ENCODE data around the gene DMRT2.

DNA sequence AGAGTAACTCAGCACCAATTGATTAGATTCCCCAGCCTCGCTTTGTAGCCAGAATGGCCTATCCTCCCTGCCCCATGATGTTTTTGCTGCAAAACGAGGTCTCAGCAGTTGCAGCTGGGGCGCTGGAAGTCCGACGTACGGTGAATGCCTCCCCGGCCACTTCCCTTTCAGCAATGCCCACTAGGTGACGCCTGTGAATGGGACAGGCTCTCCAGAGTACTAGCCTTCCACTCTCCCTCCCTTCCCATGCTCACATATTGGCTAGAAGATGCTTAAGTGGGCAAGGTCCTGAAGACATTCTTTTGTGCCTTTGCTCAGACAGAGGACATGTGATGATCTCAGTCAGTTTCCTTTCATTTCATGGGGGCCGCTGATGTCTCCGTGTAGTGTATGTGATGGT, 50.8 kb downstream of the DMRT2 start:
- TF ChIP-seq, protein P1, sequence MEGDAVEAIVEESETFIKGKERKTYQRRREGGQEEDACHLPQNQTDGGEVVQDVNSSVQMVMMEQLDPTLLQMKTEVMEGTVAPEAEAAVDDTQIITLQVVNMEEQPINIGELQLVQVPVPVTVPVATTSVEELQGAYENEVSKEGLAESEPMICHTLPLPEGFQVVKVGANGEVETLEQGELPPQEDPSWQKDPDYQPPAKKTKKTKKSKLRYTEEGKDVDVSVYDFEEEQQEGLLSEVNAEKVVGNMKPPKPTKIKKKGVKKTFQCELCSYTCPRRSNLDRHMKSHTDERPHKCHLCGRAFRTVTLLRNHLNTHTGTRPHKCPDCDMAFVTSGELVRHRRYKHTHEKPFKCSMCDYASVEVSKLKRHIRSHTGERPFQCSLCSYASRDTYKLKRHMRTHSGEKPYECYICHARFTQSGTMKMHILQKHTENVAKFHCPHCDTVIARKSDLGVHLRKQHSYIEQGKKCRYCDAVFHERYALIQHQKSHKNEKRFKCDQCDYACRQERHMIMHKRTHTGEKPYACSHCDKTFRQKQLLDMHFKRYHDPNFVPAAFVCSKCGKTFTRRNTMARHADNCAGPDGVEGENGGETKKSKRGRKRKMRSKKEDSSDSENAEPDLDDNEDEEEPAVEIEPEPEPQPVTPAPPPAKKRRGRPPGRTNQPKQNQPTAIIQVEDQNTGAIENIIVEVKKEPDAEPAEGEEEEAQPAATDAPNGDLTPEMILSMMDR (IDR thresholded peaks at IDR 0.05): no peak
- no peak for TF ChIP-seq EZH2 (IDR thresholded peaks at IDR 0.05)
